Stimulated activated CD4-positive, alpha-beta T cell treated with anti-CD3 and anti-CD28 coated beads, Interleukin-2, amount 100 ng/mL, for 48 hours (primary cell): ENCODE data around the gene DPY19L2.
"Not testable (repeated sequence)": the region's sequence is repeated elsewhere in the genome, so short reads cannot be mapped to it uniquely, and the experiment has no call there.

ENCODE experiments used
- DNase-seq, 2 donors: peaks; one replicate each; pipeline ENCODE4 v3.0.0-alpha.2; 2020

The DPY19L2 gene

DNA sequence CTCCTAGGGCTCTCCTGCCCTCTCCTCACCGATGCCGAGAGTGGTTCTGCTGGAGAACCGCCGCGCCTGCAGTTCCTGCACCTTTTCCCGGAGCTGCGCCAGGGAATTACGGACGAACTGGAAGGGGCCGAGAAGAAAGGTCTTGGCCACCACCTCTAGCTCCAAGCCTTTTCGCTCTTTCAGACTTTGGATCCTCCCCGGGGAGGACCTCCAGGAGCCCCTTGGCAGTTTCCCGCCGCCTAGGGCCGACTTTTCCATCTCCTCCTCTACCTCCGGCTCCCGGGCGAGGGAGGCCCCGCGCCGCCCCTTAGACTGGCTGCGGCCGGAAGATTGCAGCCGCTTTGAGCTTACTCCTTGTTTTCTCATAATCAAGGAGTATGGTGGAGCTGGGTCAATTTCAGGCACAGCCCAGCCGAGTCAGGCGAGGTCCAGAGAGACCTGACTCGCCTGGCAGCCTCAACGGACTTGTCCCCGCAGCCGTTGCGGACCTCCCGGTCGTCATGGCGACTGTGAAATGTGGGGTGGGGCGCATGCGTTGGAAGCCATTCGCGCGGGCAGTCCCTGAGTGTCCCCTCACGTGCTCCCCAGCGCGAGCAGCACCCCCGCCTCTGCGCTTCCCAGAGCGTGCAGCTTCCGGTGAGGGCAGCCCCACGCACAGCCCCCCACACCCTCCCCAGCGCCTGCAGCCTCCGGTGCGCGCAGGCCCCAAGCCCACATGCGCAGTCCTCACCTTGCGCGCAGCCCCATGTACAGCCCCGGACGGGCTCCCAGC, at the start of gene DPY19L2:
Gene DPY19L2 (minus strand): TSS at position 466 of the 772 bp plus-strand sequence. CDS start 100 bp downstream, at position 366.
- DNase-seq: peak; percentile 18 to 39

DNA sequence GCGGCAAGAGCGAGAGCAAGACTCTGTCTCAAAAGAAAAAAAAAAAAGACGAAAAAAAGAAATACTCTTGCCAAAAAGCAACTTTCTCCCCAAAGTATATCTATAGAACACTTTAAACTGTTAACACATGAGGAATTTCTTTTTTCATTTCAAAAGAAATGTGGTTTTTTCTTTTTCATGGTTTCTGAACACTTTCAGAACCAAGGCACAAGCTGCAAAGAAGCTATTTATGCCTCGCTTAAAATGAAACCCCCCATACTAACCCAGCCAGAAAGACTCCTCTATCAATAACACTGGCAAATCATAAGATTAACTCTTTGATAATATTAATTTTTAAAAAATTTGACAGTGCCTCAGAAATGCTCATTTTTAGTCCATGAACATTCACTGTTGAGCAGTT, 48.6 kb upstream of the DPY19L2 start:
- DNase-seq: not testable (repeated sequence)

DNA sequence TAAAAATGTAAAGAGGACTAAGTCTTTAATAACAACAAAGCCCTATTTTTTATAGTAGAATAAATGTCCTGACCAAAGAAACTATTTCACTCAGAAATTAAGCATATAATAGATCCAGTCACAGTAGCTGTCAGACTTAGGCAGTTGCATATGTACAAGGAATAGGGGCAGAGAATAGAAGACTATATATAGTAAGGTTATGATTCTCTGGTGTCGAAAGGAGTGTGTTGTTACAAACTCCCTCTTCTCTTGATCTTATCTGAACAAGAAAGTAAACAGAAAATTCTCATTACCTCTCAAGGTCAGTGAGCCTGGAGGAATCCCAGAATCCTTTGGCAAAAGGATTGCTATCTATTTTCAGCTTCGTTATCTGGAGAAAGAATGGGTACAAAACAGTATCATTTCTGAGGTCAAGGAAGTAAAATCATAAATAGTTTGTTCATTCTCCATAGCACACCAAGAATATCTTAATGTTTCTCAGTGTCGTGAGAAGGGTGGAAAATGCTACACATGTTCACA, 46.9 kb upstream of the DPY19L2 start:
- DNase-seq: not testable (repeated sequence)

DNA sequence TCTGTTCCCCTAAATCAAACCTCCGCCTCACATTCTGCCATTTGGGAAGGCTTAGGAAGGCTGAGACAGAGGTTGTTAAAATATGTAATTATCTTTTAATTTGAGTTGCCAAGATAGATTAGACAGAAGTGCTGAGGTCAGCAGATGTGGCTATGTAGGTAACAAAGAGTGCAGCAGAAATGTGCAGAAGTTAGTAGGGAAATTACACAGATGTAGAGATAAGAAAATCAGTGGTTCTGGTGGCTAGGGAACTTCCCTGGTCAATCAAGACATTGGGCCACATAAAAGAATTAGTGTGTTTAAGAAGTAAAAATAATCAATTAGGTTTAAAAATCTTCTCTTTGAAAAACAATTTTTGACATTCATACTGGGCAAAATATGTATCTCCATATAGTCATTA, 46.1 kb upstream of the DPY19L2 start:
- DNase-seq: not testable (repeated sequence)

DNA sequence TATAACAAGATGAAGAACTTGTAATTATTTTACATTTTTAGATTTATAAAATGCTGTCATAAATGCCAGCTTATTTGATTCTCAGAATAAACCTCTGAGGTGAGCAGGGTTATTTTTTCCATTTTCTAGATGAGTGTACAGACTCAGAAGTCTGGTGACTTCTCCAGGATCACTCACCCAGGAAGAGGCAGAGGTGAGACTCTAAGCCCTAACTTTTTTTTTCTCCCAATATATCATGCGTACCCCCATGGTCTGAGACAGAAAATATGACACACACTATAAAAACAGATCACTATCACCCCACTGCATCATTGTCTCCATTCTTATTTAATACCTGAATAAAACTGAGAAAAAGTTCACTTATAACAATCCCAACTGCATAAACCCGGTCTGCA, 45.4 kb upstream of the DPY19L2 start:
- not testable (repeated sequence) for DNase-seq

DNA sequence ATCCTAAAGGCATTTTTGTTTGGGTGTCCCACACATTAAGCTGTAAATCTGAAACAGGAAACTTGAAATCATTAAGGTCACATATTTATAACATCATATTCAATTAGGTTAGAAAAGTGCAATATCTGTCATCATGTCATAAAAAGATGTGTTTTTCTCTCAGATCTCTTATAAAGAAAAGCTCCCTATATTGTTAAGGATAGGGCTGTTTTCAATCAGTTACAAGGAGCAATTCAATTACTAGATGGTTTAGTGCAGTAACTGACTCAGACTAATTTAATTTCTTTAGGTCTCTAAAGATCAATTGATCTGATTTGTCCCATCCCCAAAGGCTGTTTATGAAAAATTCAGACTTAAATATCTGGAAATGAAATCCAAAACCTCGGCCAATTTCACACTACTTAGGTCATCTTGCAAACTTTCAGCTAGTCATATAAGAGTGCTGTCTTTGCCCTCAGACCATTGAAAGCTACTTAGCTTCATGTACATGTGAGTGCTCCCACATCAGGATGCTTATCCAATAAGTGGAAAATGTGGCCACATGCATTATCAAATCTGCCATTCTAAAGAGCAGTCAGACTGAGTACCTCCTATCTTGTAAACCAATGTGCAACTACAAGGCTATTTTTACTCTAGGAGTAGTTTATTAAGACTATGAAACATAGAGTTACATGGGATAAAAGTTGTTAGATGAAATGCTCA, 44.8 kb upstream of the DPY19L2 start:
- DNase-seq: not testable (repeated sequence)

DNA sequence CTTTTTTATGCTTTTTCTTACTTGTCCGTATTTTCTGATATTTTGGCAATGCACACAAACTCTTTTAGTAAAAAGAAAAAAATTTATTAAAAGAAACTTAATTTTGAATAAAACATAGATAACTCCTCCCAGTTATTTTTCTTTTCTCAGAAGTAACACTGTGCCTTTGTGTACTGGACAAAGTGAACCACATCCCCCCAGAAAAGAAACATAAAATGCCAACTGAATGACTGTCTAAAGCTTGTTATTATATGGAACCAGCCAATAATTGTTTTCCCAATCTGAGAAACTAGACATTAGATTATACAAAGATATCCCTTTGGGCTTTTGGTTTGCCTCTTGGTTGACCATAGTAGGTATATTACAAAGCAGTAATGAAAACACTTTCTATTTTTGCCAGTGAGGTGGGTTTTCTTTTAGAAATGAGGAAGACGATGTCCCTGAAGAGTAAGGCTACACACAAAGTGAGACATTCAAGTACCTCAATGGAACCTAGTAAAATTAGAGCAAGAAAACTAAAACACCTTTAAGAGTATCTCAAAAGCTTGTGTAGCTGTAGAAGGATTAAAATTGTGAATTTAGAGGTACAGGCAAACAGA, 44.2 kb upstream of the DPY19L2 start:
- not testable (repeated sequence) for DNase-seq

DNA sequence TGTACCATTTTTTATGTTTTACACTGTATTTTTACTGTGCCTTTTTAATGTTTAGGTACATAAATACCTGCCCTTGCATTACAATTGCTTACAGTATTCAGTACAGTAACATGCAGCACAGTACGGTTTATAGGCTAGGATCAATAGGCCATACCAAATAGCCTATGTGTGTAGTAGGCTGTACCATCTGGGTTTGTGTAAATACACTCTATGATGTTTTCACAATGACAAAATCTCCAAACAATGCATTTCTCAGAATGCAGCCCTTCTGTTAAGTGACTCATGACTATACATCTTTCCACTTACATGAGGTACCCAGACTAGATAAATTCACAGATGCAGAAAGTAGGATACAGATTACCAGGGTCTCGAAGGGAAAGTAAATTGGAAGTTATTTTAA, 43.0 kb upstream of the DPY19L2 start:
- not testable (repeated sequence) for DNase-seq

DNA sequence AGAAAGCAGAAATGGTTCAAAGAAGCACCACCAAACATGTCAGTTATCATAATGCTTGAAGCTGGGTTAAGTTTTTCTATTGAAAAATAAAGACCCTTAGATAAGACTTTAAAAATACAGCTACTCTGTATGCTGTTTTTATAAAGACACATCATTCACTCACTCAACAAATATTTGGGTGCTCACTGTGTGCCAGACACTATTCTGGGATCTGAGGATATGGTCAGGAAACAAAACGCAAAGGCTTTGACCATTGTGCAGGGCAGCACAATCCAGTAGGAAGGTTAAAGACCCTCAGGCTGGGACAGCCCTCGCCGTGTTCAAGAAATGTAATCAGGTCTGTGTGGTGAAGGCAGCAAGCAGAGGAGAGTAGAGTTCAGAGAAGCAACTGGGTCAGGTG, 38.0 kb upstream of the DPY19L2 start:
- no peak for DNase-seq

DNA sequence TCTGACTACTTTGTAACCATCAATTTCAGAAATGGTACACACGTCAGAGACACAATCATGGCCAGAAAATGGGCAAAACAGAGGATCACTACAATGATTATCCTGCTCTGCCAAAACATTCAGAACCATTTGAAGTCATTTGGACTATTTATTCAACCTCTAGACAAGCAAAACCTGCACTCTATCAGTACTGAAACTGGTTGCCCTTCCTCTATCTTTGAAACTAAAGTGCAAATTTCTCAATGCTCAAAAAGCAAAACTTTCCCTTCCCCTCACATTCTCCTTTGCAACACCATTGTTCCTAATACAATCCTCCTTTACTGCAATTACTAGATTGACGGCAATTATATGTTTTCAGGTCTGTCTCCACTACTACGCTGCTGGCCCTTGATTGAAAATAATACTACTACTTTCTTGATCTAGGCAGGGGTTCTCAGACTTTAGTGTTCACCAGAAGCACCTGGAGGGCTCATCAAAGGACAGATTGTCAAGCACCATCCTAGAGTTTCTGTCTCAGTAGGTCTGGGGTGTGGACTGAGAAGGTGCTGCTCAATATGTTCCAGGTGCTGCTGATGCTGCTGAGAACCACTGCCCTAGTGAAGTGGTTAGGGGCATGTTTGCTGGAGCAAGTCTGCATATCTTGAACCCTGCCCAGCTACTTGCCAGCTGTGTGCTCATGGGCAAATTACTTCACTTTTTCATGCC, 31.5 kb upstream of the DPY19L2 start:
- not testable (repeated sequence) for DNase-seq

DNA sequence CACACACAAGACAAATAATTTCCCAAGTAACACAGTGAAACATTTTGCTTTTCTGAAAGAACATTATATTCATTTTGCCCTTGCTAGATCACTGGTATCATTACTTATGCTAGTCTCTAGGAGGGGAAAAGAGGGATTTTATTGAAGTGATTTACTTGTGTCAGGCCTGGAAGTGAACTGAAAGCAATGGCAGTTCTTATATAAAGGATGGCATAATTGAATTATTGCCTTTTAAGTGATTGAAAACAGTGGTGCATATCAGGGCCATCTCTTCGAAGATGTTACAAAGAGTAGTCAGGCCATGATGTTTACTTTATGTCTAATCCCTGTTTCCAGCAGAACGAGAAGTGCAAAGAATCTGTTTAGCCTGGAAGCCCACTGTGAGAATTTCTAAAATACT, 30.7 kb upstream of the DPY19L2 start:
- DNase-seq: not testable (repeated sequence)

DNA sequence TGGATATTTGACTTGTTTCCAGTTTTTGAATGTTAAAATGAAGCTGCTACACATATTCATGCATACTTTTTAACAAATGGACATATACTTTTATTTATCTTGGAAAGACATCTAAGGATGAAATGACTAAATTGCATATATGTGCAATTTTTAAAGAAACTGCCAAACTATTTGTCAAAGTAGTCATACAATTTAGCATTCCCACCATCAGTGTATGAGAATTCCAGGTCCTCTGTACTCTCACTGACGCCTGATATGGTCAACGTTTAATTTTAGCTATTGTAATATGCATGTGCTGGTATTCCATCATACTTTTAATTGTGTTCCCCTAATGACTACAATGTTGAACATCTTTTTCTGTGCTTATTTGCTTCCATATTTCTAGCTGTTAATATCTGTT, 22.5 kb upstream of the DPY19L2 start:
- DNase-seq: not testable (repeated sequence)

DNA sequence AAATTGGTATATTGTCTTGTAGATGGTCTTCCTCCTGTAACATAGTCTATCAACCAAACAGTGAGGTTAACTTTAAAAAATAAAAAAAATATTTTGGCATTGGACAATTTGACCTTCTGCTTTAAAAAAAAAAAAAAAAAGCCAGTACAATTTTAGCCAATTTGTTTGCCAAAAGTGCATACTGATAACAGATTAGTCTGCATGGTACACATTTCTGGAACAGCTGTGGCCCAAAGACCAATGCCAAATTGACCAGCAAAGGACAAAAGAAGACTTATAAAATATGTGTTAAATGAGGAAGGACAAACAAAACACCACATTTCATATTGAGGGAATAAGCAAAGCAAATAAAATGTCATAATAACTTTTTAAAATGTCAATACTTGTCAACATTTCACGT, 20.8 kb upstream of the DPY19L2 start:
- DNase-seq: not testable (repeated sequence)

DNA sequence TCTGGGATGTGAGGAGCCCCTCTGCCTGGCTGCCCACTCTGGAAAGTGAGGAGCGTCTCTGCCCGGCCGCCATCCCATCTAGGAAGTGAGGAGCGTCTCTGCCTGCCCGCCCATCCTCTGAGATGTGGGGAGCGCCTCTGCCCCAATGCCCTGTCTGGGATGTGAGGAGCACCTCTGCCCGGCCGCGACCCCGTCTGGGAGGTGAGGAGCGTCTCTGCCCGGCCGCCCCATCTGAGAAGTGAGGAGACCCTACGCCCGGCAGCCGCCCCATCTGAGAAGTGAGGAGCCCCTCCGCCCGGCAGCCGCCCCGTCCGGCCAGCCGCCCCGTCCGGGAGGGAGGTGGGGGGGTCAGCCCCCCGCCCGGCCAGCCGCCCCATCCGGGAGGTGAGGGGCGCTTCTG, 18.3 kb upstream of the DPY19L2 start:
- DNase-seq: not testable (repeated sequence)

DNA sequence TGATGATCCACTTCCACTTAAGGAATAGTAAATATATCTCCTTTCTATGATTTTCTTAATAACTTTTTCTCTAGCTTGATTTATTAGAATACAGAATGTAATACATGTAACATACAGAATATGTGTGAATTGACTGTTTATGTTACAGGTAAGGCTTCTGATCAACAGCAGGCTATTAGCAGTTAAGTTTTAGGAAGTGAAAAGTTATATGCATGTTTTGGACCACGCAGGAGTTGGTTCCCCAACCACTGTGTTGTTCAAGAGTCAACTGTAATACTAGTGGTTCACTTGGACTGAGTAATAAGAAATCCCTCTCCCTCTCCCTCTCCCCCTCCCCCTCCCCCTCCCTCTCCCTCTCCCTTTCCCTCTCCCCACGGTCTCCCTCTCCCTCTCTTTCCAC, 17.5 kb upstream of the DPY19L2 start:
- not testable (repeated sequence) for DNase-seq

DNA sequence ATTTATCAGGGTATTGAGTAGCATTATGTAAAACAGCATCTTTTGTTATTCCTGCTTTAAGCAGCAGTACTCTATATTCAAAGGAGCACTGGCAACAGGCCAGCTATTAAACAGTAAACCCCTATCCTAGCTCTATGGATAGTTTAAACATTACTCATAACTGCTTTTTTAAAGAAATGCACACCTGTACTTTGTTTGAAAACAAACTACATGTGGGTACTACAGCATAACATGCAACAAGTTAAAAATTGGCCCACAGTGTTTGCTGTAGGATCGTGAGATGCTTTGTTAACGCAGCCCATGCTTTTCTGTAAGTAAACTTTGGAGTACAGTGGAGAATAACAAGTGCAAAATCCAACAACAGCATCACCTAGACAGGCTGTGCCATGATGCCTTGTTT, 14.3 kb upstream of the DPY19L2 start:
- DNase-seq: not testable (repeated sequence)

DNA sequence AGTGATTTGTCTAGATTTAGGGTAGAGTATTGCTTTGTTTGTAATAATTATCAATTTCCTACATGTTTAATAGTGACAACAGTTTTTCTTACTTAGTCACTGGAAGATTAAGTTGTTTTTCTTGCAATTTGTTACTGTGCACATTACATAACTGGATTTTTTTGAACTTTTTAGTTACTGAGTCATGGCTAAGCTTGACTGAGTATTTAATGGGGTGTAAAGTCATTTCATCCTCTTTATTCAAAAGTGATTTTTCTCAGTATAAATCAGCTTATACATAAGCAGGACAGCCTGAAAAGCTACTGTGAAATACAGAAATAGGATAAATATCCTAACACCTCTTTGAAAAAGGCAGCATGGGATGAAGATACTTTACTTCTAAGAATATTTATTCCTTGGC, 12.5 kb upstream of the DPY19L2 start:
- DNase-seq: not testable (repeated sequence)

DNA sequence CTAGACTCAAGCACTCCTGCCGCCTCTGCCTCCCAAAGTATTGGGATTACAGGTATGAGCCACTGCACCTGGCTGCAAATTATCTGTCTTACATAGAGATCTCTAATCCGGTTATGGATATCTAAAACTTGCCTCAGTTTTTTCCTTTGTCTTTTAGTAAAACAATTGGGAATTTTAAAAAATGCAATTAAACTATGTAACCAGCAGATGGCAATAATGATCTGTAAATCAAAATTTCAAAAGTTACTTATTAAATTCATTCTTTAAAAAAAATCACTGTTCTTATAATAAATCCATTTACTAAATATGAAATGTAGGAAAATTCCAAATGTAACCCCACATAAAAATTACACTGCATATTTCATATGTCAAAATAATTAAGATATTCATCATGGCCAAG, 4.3 kb upstream of the DPY19L2 start:
- not testable (repeated sequence) for DNase-seq

DNA sequence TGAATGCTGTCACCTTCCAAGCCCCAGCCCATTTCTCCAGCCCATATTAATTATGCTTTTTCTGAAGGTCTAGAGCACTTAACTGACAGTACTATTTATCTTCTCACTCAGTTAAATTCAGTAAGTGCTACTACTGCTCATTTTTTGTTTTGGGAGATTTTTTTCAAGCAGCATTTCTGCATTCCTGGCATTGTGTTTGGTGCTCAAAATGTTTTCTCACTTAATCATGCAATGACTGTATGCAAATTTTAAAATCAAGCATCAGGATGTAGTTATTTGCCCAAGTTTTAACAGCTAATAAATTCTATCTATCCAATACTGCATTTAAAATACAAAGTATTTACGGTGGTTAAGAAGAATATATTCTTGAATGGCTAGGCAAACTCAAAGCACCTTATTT, 1.6 kb upstream of the DPY19L2 start:
- DNase-seq: not testable (repeated sequence)

DNA sequence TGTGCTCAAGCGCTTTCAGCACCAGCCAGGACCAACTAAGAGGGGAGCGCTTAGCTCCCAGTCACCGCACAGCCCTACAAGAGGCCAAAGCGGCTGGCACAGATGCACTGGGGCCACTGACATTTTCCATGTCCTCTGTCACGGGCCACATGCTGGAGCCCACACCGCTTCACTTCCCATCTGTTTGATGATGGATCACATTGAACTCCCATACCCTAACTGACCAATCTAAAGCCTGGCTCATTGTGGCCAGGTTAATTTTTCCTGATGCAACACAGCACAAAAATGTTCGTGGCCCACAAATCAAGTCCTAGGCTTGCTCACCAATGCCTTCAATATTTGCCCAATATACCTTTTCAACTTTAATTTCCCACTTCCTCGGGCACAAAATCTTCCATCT, 1.1 kb upstream of the DPY19L2 start:
- not testable (repeated sequence) for DNase-seq

DNA sequence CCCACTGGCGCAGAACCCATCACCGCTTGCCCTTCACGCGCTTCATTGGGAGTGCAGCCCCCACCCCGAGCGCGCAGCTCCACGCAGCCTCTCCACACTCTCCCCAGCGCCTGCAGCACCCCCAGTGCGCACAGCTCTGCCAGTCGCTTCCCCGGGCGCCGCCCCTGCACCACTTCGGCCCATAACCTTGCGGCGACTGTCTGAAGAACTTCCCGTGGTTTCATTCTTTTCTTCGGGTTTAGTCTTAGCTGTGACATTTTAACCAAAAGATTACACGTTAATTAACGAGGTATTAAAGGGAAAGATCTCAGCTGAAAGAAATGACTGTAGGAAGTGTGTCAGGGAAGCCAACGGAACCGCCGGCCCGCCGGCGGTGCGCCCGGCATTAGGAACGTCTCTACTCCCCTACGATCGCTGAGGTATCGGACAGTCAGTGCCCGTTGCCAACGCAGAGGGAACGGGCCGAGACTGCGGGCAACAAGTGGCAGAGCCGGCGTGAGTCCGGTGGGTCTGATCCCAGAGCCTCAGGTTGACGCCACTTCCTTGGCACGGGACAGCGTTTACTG, 590 bp upstream of the DPY19L2 start:
- peak in 1 of 2 donors; percentile 10 for DNase-seq

DNA sequence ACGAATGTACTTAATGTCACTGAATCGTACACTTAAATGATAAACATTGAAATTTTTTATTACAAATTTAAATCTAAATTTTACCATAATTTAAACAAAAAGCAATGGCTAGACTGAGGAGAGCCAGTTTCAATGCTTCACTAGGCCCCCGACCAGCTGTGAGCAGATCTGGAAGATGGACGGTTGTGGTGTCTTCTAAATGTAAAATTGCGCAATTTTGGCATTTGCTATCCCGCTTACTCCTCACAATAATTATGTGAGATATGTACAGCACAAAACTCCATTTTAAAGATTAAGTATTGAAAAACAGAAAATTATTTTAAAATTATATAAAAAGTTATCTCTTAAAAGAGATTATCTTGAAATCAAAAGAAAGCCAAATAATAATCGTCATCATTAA, 5.3 kb downstream of the DPY19L2 start:
- DNase-seq: not testable (repeated sequence)
